K562 (cell line): ENCODE data around the gene CXCL9. TPM values are rescaled to one million over a fixed set of nuclear protein-coding genes. Genes with fewer than 3 reads are reported as not detected.

ENCODE experiments used
- BHLHE40 ChIP-seq: IDR thresholded peaks from 2 replicates; pipeline ENCODE4 v1.6.1; 2011; ENCODE audit warnings: low read length, improper control_type of control experiment
- CSDE1 ChIP-seq, 2 experiments: fragments of 450-650 bp; IDR thresholded peaks; 2 replicates each; pipeline ENCODE4 v1.6.1; 2016; ENCODE audit warnings: mild to moderate bottlenecking in 1 of 2
- DIDO1 ChIP-seq: fragments of 450-650 bp; IDR thresholded peaks from 2 replicates; pipeline ENCODE4 v1.6.1; 2016; ENCODE audit warnings: low read depth, missing biosample characterization, missing genetic modification characterization
- FOXJ3 ChIP-seq: sonication (generic); formaldehyde crosslinking; IDR thresholded peaks from 2 replicates; pipeline ENCODE4 v1.4.0; 2020; ENCODE audit warnings: mild to moderate bottlenecking, missing genetic modification reagents
- LARP7 ChIP-seq: fragments of 450-650 bp; IDR thresholded peaks from 2 replicates; pipeline ENCODE4 v1.6.1; 2016
- NCOA2 ChIP-seq, 2 experiments: fragments of 450-650 bp; IDR thresholded peaks; 2 replicates each; pipeline ENCODE4 v1.6.1; 2018; ENCODE audit warnings: mild to moderate bottlenecking in 2 of 2, moderate library complexity in 1 of 2; ENCODE audit not compliant: partially characterized antibody in 2 of 2
- POLR3A ChIP-seq: IDR thresholded peaks from 2 replicates; pipeline ENCODE4 v1.6.1; 2011; ENCODE audit warnings: borderline replicate concordance, mild to moderate bottlenecking, moderate library complexity; ENCODE audit not compliant: insufficient read length, insufficient read depth; ENCODE audit errors: extremely low read depth
- SIX5 ChIP-seq, 2 experiments: IDR thresholded peaks; 2 replicates each; pipeline ENCODE4 v1.6.1; 2011; ENCODE audit warnings: low read length in 2 of 2, borderline replicate concordance in 1 of 2, low read depth in 1 of 2, mild to moderate bottlenecking in 1 of 2, moderate library complexity in 1 of 2; ENCODE audit not compliant: insufficient read depth in 1 of 2
- TEAD1 ChIP-seq, 2 experiments: fragments of 450-650 bp in 1 of 2; sonication (generic) in 1 of 2; formaldehyde crosslinking; IDR thresholded peaks; 2 replicates each; pipeline versions ENCODE4 v1.4.0 to v1.8.0; 2020 to 2022; ENCODE audit warnings: mild to moderate bottlenecking in 2 of 2, missing genetic modification reagents in 1 of 2
- TOE1 ChIP-seq, 2 experiments: fragments of 450-650 bp in 1 of 2; sonication (generic) in 1 of 2; formaldehyde crosslinking in 1 of 2; IDR thresholded peaks; 2 replicates each; pipeline versions ENCODE4 v1.7.1 to v1.8.0; 2016 to 2022; ENCODE audit warnings: borderline replicate concordance in 2 of 2, mild to moderate bottlenecking in 2 of 2, antibody characterized with exemption in 1 of 2, inconsistent platforms in 1 of 2, low read depth in 1 of 2, missing genetic modification reagents in 1 of 2, moderate library complexity in 1 of 2
- XRCC3 ChIP-seq: fragments of 450-650 bp; IDR thresholded peaks from 2 replicates; pipeline ENCODE4 v1.6.1; 2017; ENCODE audit warnings: mild to moderate bottlenecking, moderate library complexity
- polyA plus RNA-seq, 8 experiments: library from polyadenylated mRNA; depleted of rRNA in 4 of 8; stranded (reverse) in 5 of 8; unstranded in 3 of 8; fragments of >200 nt; fragmentation: Nextera tagmentation in 2 of 8; fragmentation: Illumina TruSeq in 1 of 8; extraction: Ambion mirVana in 2 of 8; extraction: Trizol in 1 of 8; gene quantifications; 2 replicates each; pipeline versions ENCODE4 v1.2.1 to v1.2.3, GENCODE V29; 2011 to 2014; ENCODE audit warnings: inconsistent platforms in 1 of 8, missing spikeins in 1 of 8
- total RNA-seq, 7 experiments: library from RNA; depleted of rRNA in 6 of 7; stranded (reverse); fragments of >200 nt in 6 of 7; fragmentation: Illumina TruSeq in 2 of 7; extraction: Trizol in 2 of 7; gene quantifications; 2 replicates each; pipeline versions ENCODE4 v1.2.1 to v1.2.3, GENCODE V29; 2011 to 2021; ENCODE audit warnings: low replicate concordance in 1 of 7
- TF ChIP-seq, protein P1 (sequence below): fragments of 150-350 bp; conservative IDR thresholded peaks from 2 replicates; pipeline ENCODE4 v1.6.1; 2014; ENCODE audit warnings: low read length

The CXCL9 gene
- total and polyA plus RNA-seq, 9 of the 15 experiments (the other 6 are each of a cell fraction or from before 2014, with no cell fraction given): not detected

DNA sequence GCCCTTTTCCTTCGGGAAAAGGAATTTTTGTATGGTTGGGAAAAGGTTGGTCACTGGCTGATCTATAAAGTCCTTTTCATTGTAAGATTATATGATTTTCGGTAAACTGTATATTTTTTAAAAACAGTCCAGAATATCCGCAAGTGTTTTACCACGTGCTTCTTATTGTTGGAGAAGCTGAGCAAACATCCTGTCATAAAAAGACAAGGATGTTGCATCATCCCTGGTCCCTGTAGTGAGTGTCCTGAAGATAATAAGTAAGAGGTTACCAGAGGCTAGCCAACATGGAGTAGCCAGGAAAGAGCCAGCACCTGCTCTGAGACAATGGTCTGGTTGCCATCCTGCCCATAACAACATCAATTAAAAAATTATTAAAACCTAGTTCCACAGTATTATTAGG is 5.1 kb downstream of the CXCL9 start (continued):
- TF ChIP-seq FOXJ3 (no peak), XRCC3 (no peak), TOE1 (IDR thresholded peaks at IDR 0.05; ENCODE audit: borderline replicate concordance) (no peak), TOE1 (CRISPR knock-in tag; IDR thresholded peaks at IDR 0.05; ENCODE audit: borderline replicate concordance, low read depth) (no peak), BHLHE40 (no peak), TEAD1 (CRISPR knock-in tag; IDR thresholded peaks at IDR 0.05) (no peak), SIX5 (IDR thresholded peaks at IDR 0.05; ENCODE audit: borderline replicate concordance in 1 of 2, insufficient read depth in 1 of 2, low read depth in 1 of 2, low read length in 2 of 2) (no peak), POLR3A (no peak), LARP7 (no peak), DIDO1 (tag) (0 out of 2 replicates have a peak, but pooled peaks have one; percentile 26), CSDE1 (IDR thresholded peaks at IDR 0.05) (no peak), NCOA2 (IDR thresholded peaks at IDR 0.05; ENCODE audit: partially characterized antibody in 2 of 2) (no peak)
- TF ChIP-seq, protein P1, sequence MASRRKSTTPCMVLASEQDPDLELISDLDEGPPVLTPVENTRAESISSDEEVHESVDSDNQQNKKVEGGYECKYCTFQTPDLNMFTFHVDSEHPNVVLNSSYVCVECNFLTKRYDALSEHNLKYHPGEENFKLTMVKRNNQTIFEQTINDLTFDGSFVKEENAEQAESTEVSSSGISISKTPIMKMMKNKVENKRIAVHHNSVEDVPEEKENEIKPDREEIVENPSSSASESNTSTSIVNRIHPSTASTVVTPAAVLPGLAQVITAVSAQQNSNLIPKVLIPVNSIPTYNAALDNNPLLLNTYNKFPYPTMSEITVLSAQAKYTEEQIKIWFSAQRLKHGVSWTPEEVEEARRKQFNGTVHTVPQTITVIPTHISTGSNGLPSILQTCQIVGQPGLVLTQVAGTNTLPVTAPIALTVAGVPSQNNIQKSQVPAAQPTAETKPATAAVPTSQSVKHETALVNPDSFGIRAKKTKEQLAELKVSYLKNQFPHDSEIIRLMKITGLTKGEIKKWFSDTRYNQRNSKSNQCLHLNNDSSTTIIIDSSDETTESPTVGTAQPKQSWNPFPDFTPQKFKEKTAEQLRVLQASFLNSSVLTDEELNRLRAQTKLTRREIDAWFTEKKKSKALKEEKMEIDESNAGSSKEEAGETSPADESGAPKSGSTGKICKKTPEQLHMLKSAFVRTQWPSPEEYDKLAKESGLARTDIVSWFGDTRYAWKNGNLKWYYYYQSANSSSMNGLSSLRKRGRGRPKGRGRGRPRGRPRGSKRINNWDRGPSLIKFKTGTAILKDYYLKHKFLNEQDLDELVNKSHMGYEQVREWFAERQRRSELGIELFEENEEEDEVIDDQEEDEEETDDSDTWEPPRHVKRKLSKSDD: no peak
